ENCODE data around the gene APOC3. TPM values are rescaled to one million over a fixed set of nuclear protein-coding genes. Genes with fewer than 3 reads are reported as not detected.

The APOC3 gene
- total RNA-seq, 1 experiment from 2014 or later: 2.5 TPM

GRCh38 chr11:116843661-116844060, 14.0 kb downstream of the APOC3 start:
- ChIA-PET CTCF (interaction anchor here (1.2 kb wide), 1 partner anchor 52 kb away, joined by 5 read pairs; the partner anchor contains the start of gene APOA5), POLR2A (no interaction called here)
- TF ChIP-seq GABPB1 (CRISPR knock-in tag; IDR thresholded peaks at IDR 0.05) (no peak), ZNF425 (CRISPR knock-in tag; conservative IDR thresholded peaks at IDR 0.05) (no peak), SMAD4 (CRISPR knock-in tag; IDR thresholded peaks at IDR 0.05) (no peak), ZNF512 (CRISPR knock-in tag; IDR thresholded peaks at IDR 0.05; ENCODE audit: borderline replicate concordance) (no peak), ZNF263 (CRISPR knock-in tag; IDR thresholded peaks at IDR 0.05; ENCODE audit: low read depth) (no peak), E2F4 (CRISPR knock-in tag; IDR thresholded peaks at IDR 0.05; ENCODE audit: borderline replicate concordance, low read depth) (no peak), CBFB (CRISPR knock-in tag; IDR thresholded peaks at IDR 0.05; ENCODE audit: low read depth) (no peak), ZNF219 (CRISPR knock-in tag; IDR thresholded peaks at IDR 0.05; ENCODE audit: borderline replicate concordance) (no peak), HMGXB4 (CRISPR knock-in tag; IDR thresholded peaks at IDR 0.05) (no peak), RELA (CRISPR knock-in tag; IDR thresholded peaks at IDR 0.05; ENCODE audit: borderline replicate concordance) (no peak), USF1 (CRISPR knock-in tag; IDR thresholded peaks at IDR 0.05) (no peak), TP53 (CRISPR knock-in tag; IDR thresholded peaks at IDR 0.05) (no peak), E2F1 (CRISPR knock-in tag; IDR thresholded peaks at IDR 0.05) (no peak), ZNF281 (CRISPR knock-in tag; IDR thresholded peaks at IDR 0.05) (no peak), TEAD4 (CRISPR knock-in tag; IDR thresholded peaks at IDR 0.05) (no peak), EMX1 (CRISPR knock-in tag; IDR thresholded peaks at IDR 0.05) (no peak), ZNF396 (CRISPR knock-in tag; IDR thresholded peaks at IDR 0.05; ENCODE audit: borderline replicate concordance) (no peak), NFE2L1 (CRISPR knock-in tag; IDR thresholded peaks at IDR 0.05) (no peak), ZBTB21 (CRISPR knock-in tag; IDR thresholded peaks at IDR 0.05; ENCODE audit: borderline replicate concordance) (no peak)
- Mint-ChIP-seq H3K27me3 (ENCODE audit: low read depth) (no peaks in the 10 kb centered on the region), H3K36me3 (peaks cover 23% of the 10 kb centered on the region), H3K9me3 (no peaks in the 10 kb centered on the region), H3K27ac (no peak overlapping the region), H3K4me1 (peaks cover 6% of the 10 kb centered on the region; the same call in 1 of the 2 replicates), H3K4me3 (no peak overlapping the region)
- ATAC-seq (no peak), DNase-seq (ENCODE audit: low spot score) (no peak)

Data from WTC11 (cell line).